OCI-LY3 (cell line): ENCODE data around the gene CALCR.

Experiments
- CTCF ChIP-seq: fragments of 200-600, 300-600 bp; sonication (generic); IDR thresholded peaks from 2 replicates; pipeline ENCODE4 v1.5.1; 2014; ENCODE audit warnings: antibody characterized with exemption, low read length, low read depth
- EZH2phosphoT487 ChIP-seq: fragments of 200-600 bp; shearing (Covaris generic); IDR thresholded peaks from 2 replicates; pipeline ENCODE4 v1.6.1; 2018; ENCODE audit warnings: antibody characterized with exemption, mixed run types, low read depth

- TF ChIP-seq CTCF (peak; percentile 85), EZH2phosphoT487 (no peak)
Measured at GRCh38 chr7:93551063-93551895, 23.2 kb downstream of the CALCR start.
